T-cell (primary cell): Measurements from ENCODE around the gene MCEE. TPM values are rescaled to one million over a fixed set of nuclear protein-coding genes. Genes with fewer than 3 reads are reported as not detected.

Experiments
- ATAC-seq, 4 experiments: fragments of 200-7000 bp in 3 of 4; fragments of 150-1000 bp in 1 of 4; cut with Tn5 transposase; replicated peaks in 1 of 4; 1 replicate in 3 of 4; 2 replicates in 1 of 4; pipeline ENCODE4 v1.10.0; 2021; ENCODE audit warnings: moderate library complexity in 3 of 4, mild to moderate bottlenecking in 2 of 4, moderate number of reproducible peaks in 1 of 4
- CTCF ChIA-PET, 2 donors: fragments of 300-600 bp; sonication (Branson Sonifier 250); formaldehyde crosslinking; loops; one replicate each; lab custom pipeline; 2022; ENCODE audit warnings: antibody characterized with exemption in 2 of 2; lab: Charles Lee
- POLR2A ChIA-PET, 2 donors: fragments of 300-600 bp; sonication (Branson Sonifier 250); formaldehyde crosslinking; loops; one replicate each; lab custom pipeline; 2022; ENCODE audit warnings: antibody characterized with exemption in 2 of 2; lab: Charles Lee
- DNase-seq, 35 experiments: peaks; one replicate each; pipeline versions ENCODE4 v3.0.0 to v3.0.0-alpha.2; 2013 to 2023
- H3K27ac ChIP-seq: one replicate; pipeline ENCODE4 v1.5.1; 2013; ENCODE audit warnings: low read length
- H3K27me3 ChIP-seq, 2 experiments: replicated peaks in 1 of 2; 1 replicate in 1 of 2; 2 replicates in 1 of 2; pipeline versions ENCODE4 v1.6.1 to v1.7.0; 2013; ENCODE audit warnings: low read length in 1 of 2, mixed read lengths in 1 of 2; ENCODE audit not compliant: control insufficient read depth in 2 of 2, insufficient read depth in 2 of 2; ENCODE audit errors: extremely low read depth in 1 of 2
- H3K36me3 ChIP-seq, 2 donors: 1 replicate in 1 of 2; 2 replicates in 1 of 2; pipeline versions ENCODE4 v1.6.1 to v1.7.0; 2013; ENCODE audit warnings: low read length in 1 of 2; ENCODE audit not compliant: control insufficient read depth in 2 of 2, insufficient read depth in 1 of 2; ENCODE audit errors: extremely low read depth in 1 of 2
- H3K4me1 ChIP-seq, 2 experiments: 1 replicate in 1 of 2; 2 replicates in 1 of 2; pipeline versions ENCODE4 v1.6.1 to v1.7.0; 2013; ENCODE audit warnings: low read length in 2 of 2, mixed read lengths in 1 of 2; ENCODE audit not compliant: insufficient read depth in 2 of 2, control insufficient read depth in 1 of 2; ENCODE audit errors: extremely low read depth in 1 of 2
- H3K4me3 ChIP-seq, 2 donors: 1 replicate in 1 of 2; 2 replicates in 1 of 2; pipeline versions ENCODE4 v1.5.1 to v1.7.0; 2013; ENCODE audit warnings: mild to moderate bottlenecking in 2 of 2, low read length in 1 of 2, moderate library complexity in 1 of 2; ENCODE audit not compliant: control insufficient read depth in 1 of 2; ENCODE audit errors: extremely low read depth in 1 of 2
- H3K9me3 ChIP-seq: 2 replicates; pipeline ENCODE4 v1.7.0; 2013
- H3K27ac Mint-ChIP-seq, 2 donors: one replicate each; pipeline ENCODE4 v1.8.0; 2020 to 2021; ENCODE audit warnings: mild to moderate bottlenecking in 2 of 2, mixed read lengths in 2 of 2
- H3K27me3 Mint-ChIP-seq, 2 donors: one replicate each; pipeline ENCODE4 v1.8.0; 2021 to 2022; ENCODE audit warnings: mixed read lengths in 2 of 2
- H3K36me3 Mint-ChIP-seq: one replicate; pipeline ENCODE4 v1.8.0; 2021; ENCODE audit warnings: mixed read lengths
- H3K4me1 Mint-ChIP-seq, 3 donors: one replicate each; pipeline ENCODE4 v1.8.0; 2020 to 2022; ENCODE audit warnings: mixed read lengths in 3 of 3, mild to moderate bottlenecking in 1 of 3
- H3K4me3 Mint-ChIP-seq, 3 donors: one replicate each; pipeline ENCODE4 v1.8.0; 2020 to 2022; ENCODE audit warnings: mild to moderate bottlenecking in 3 of 3, mixed read lengths in 3 of 3, moderate library complexity in 3 of 3
- H3K9me3 Mint-ChIP-seq, 3 donors: one replicate each; pipeline ENCODE4 v1.8.0; 2020 to 2022; ENCODE audit warnings: mixed read lengths in 3 of 3
- WGBS: methylation state at CpG from one replicate; pipeline ENCODE4 v1.1.5; 2013; ENCODE audit warnings: missing lambda C conversion rate; ENCODE audit not compliant: insufficient coverage; 5-methylcytosine and 5-hydroxymethylcytosine counted together
- total RNA-seq, 35 experiments: library from RNA in 6 of 35; stranded (reverse) in 6 of 35; fragments of 120-200 nt in 1 of 35; gene quantifications; one replicate each; pipeline versions ENCODE4 v1.2.1 to v1.2.4 and lab custom pipeline; 2013 to 2026

MCEE gene
- total RNA-seq, 5 donors from 2014 or later (not counting 1 experiment from before 2014, with no cell fraction given), result 13.7 to 22.4 (median 19.5) TPM

DNA sequence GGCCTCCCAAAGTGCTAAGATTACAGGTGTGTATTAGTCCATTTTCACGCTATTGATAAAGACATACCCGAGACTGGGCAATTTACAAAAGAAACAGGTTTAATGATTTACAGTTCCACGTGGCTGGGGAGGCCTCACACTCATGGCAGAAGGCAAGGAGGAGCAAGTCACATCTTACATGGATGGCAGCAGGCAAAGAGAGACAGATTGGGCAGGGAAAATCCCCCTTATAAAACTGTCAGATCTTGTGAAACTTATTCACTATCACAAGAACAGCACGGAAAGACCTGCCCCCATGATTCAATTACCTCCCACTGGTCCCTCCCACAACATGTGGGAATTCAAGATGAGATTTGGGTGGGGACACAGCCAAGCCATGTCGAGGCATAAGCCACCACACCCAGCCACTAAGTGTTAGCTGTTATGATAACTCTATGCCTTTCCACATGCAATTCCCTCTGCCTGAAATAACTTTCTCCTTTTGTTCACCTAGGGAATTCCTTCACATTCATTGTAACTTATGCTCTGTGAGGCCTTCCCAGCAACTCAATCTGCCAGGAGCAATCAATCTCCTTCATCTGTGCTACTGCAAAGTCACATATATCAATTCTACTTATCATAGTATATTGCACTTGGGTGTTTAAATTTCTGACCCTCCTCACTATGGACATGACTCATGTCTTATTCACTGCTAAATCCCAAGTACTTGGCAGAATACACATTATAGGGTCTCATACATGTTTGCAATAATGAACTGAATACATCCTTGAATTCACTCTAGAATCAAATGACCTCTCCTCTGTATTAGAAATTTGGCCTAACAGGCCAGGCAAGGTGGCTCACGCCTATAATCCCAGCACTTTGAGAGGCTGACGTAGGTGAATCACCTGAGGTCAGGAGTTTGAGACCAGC lies 7.4 kb downstream of the MCEE start:
- H3K4me1 Mint-ChIP-seq, result peaks cover 0 to 8% (median 7%) of the 10 kb centered on the region in 3 donors
- POLR2A ChIA-PET, result no interaction called here
- no peak overlapping the region for H3K4me3 Mint-ChIP-seq
- Histone ChIP-seq H3K4me3 (no peak overlapping the region), H3K4me1 (no peaks in the 10 kb centered on the region), H3K27ac (no peak overlapping the region), H3K27me3 (no peaks in the 10 kb centered on the region), H3K36me3 (peaks cover 5 to 24% of the 10 kb centered on the region in 2 donors), H3K9me3 (no peaks in the 10 kb centered on the region)
- H3K9me3 Mint-ChIP-seq, result no peaks in the 10 kb centered on the region
- 87% methylated on average over 4 of the region's 7 CpGs for WGBS
- peaks cover 32% of the 10 kb centered on the region for H3K36me3 Mint-ChIP-seq
- ATAC-seq (no peak), DNase-seq (no peak)
- CTCF ChIA-PET, result no interaction called here
- H3K27ac Mint-ChIP-seq, result no peak overlapping the region
- no peaks in the 10 kb centered on the region for H3K27me3 Mint-ChIP-seq

DNA sequence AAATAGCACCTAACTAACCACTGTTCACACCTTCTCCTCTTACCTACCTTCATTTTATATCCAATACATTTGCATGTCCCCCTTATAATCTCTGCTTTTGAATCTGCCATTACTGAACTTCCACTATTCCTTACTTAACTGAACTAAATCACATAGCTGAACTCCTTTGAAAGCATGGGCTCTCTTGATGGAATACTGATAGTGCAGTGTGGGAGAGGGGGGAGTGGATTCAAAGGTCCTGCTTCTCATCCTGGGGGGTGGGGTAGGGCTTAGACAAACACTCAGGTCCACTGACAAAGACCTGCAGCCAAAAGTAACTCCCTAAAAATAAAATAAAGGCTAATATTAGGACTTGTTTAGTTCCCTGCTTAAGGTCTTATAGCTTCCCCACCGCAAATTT lies 8.6 kb downstream of the MCEE start:
- no peak overlapping the region for H3K27ac Mint-ChIP-seq
- no peak overlapping the region for H3K27ac ChIP-seq
- H3K27me3 ChIP-seq, result no peaks in the 10 kb centered on the region
- no peak for DNase-seq
- no peak overlapping the region for H3K4me3 ChIP-seq
- H3K4me1 Mint-ChIP-seq, result peaks cover 0 to 4% (median 2%) of the 10 kb centered on the region in 3 donors
- whole genome bisulfite sequencing, result no CpG with 5 or more reads among the region's 1 CpG
- H3K9me3 ChIP-seq, result no peaks in the 10 kb centered on the region
- H3K27me3 Mint-ChIP-seq, result no peaks in the 10 kb centered on the region
- peaks cover 5 to 29% of the 10 kb centered on the region in 2 donors for H3K36me3 ChIP-seq
- ChIA-PET POLR2A (no interaction called here), CTCF (no interaction called here)
- H3K36me3 Mint-ChIP-seq, result peaks cover 38% of the 10 kb centered on the region
- H3K9me3 Mint-ChIP-seq, result no peaks in the 10 kb centered on the region
- no peak for ATAC-seq
- H3K4me3 Mint-ChIP-seq, result no peak overlapping the region
- no peaks in the 10 kb centered on the region for H3K4me1 ChIP-seq

DNA sequence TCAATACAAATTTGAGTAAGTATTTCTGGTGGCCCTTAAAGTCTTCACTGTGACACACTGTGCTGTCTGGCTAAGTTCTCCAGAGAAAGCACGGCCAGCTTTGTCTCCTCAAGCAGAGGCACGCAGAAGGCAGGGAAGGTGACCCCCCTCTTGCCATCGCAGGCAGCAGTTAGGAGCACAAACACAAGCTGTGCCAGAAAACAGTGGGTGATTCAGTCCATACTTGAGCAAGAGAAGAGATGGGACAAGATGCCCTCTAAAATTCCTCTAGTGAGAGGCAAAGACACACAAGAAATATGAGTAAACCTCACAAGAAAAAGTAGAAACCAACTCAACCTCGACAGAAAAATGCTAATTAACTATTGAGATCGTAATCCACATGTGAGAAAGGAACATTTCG lies 9.8 kb downstream of the MCEE start:
- ATAC-seq (no peak), DNase-seq (no peak)
- ChIA-PET CTCF (no interaction called here), POLR2A (interaction anchor here (0.6 kb wide), 2 partner anchors 25 to 50 kb away, joined by 3 to 4 read pairs; no protein-coding TSS in a partner anchor)
- H3K27me3 ChIP-seq, result no peaks in the 10 kb centered on the region
- no peaks in the 10 kb centered on the region for H3K4me1 Mint-ChIP-seq
- H3K27ac ChIP-seq, result no peak overlapping the region
- H3K4me3 Mint-ChIP-seq, result no peak overlapping the region
- H3K4me3 ChIP-seq, result no peak overlapping the region
- H3K4me1 ChIP-seq, result no peaks in the 10 kb centered on the region
- 100% methylated on average over 1 of the region's 6 CpGs for WGBS
- H3K9me3 Mint-ChIP-seq, result no peaks in the 10 kb centered on the region
- peaks cover 3 to 29% of the 10 kb centered on the region in 2 donors for H3K36me3 ChIP-seq
- no peaks in the 10 kb centered on the region for H3K27me3 Mint-ChIP-seq
- no peaks in the 10 kb centered on the region for H3K9me3 ChIP-seq
- H3K27ac Mint-ChIP-seq, result no peak overlapping the region
- peaks cover 40% of the 10 kb centered on the region for H3K36me3 Mint-ChIP-seq

DNA sequence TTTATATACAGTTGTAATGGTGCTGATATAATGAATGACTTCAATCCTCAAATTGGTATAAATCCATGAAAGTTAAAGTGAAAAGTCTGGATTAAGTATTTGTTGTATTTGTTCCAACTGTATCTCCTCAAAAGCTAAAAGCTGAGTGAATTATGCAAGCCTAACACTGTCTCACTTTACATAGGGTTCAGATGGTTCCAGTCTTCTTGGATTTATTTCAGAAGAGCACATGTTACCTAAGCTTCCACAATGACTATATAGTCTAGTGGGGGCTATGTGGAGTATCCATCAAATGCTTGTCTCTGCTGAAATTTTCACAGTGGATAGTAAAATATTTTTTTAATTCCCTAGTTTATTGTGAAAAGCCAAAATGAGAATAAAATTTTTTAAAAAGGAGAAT lies 13.0 kb downstream of the MCEE start:
- Mint-ChIP-seq H3K27me3 (no peaks in the 10 kb centered on the region), H3K4me1 (no peaks in the 10 kb centered on the region), H3K36me3 (peaks cover 46% of the 10 kb centered on the region), H3K9me3 (no peaks in the 10 kb centered on the region), H3K27ac (no peak overlapping the region), H3K4me3 (no peak overlapping the region)
- no peak for DNase-seq
- H3K9me3 ChIP-seq, result no peaks in the 10 kb centered on the region
- ChIA-PET POLR2A (no interaction called here), CTCF (no interaction called here)
- H3K4me1 ChIP-seq, result no peaks in the 10 kb centered on the region
- no peak for ATAC-seq
- H3K27ac ChIP-seq, result no peak overlapping the region
- H3K36me3 ChIP-seq, result peaks cover 3 to 29% of the 10 kb centered on the region in 2 donors
- H3K27me3 ChIP-seq, result no peaks in the 10 kb centered on the region
- no peak overlapping the region for H3K4me3 ChIP-seq

DNA sequence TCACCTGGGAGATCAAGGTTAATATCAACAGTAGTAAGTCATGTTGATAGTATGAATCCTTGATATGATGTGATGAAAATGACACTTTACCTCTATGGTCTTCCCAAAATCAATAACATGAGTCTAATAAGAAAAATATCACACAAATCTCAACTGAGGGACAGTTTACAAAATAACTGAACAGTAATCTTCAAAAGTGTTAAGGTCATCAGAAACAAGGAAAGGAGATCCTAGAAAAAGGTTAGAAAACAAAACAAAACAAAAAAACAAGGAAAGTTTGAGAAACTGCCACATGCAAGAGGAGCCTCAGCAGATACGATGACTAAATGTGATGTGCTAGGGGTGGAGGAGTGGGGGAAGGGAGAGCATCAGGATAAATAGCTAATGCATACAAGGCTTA lies 16.2 kb downstream of the MCEE start:
- H3K4me3 Mint-ChIP-seq, result no peak overlapping the region
- H3K9me3 Mint-ChIP-seq, result no peaks in the 10 kb centered on the region
- no peaks in the 10 kb centered on the region for H3K27me3 Mint-ChIP-seq
- Histone ChIP-seq H3K9me3 (no peaks in the 10 kb centered on the region), H3K4me3 (no peak overlapping the region), H3K27me3 (no peaks in the 10 kb centered on the region), H3K36me3 (peaks cover 0 to 21% of the 10 kb centered on the region in 2 donors), H3K27ac (no peak overlapping the region), H3K4me1 (no peaks in the 10 kb centered on the region)
- H3K36me3 Mint-ChIP-seq, result peaks cover 39% of the 10 kb centered on the region
- POLR2A ChIA-PET, result no interaction called here
- no peak overlapping the region for H3K27ac Mint-ChIP-seq
- DNase-seq (no peak), ATAC-seq (no peak)
- H3K4me1 Mint-ChIP-seq, result peaks cover 0 to 2% (median 0%) of the 10 kb centered on the region in 3 donors
- CTCF ChIA-PET, result no interaction called here
- 83% methylated on average over 1 of the region's 1 CpG for WGBS

DNA sequence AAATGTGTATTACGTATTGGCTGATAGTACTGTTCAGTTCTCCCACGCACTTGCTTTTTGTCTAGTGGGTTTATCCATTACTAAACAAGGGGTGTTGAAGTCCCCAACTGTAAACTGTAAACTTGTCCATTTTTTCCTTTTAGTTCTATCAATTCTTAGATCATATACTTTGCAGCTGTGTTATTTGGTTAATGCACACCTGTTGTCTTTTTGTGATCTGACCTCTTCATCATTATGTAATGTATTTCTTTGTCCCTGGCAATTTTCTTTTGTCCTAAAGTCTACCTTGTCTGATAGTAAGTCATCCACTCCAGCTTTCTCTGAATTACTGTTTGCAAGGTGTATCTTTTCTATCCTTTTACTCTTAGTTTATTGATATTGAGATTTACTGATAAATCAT lies 21.9 kb downstream of the MCEE start:
- H3K9me3 ChIP-seq, result no peaks in the 10 kb centered on the region
- ChIA-PET CTCF (no interaction called here), POLR2A (no interaction called here)
- no peaks in the 10 kb centered on the region for H3K27me3 ChIP-seq
- H3K9me3 Mint-ChIP-seq, result peaks cover 0 to 4% (median 3%) of the 10 kb centered on the region in 3 donors
- no CpG with 5 or more reads among the region's 2 CpGs for WGBS
- H3K36me3 ChIP-seq, result peaks cover 0 to 4% of the 10 kb centered on the region in 2 donors
- peaks cover 0 to 2% (median 0%) of the 10 kb centered on the region in 3 donors for H3K4me1 Mint-ChIP-seq
- H3K27ac Mint-ChIP-seq, result no peak overlapping the region
- DNase-seq (no peak), ATAC-seq (no peak)
- H3K4me1 ChIP-seq, result no peaks in the 10 kb centered on the region
- no peak overlapping the region for H3K4me3 ChIP-seq
- H3K27me3 Mint-ChIP-seq, result no peaks in the 10 kb centered on the region
- peaks cover 14% of the 10 kb centered on the region for H3K36me3 Mint-ChIP-seq
- no peak overlapping the region for H3K27ac ChIP-seq
- no peak overlapping the region for H3K4me3 Mint-ChIP-seq
